Spleen (tissue), 7 donors: ENCODE data around the gene LMF1.

Experiments
- POLR2A ChIP-seq, 3 donors: fragments of 450-650 bp; IDR thresholded peaks; one replicate each; pipeline ENCODE4 v1.5.1; 2017; ENCODE audit warnings: antibody characterized with exemption in 3 of 3, mild to moderate bottlenecking in 1 of 3
- POLR2AphosphoS5 ChIP-seq, 3 donors: sonication (generic); formaldehyde crosslinking; IDR thresholded peaks; one replicate each; pipeline ENCODE4 v1.5.1; 2017; ENCODE audit warnings: antibody characterized with exemption in 3 of 3
- TF ChIP-seq, protein P1 (sequence below), 11 experiments: fragments of 200-600 bp in 7 of 11; fragments of 450-650 bp in 4 of 11; sonication (generic) in 4 of 11; IDR thresholded peaks in 8 of 11; conservative IDR thresholded peaks in 3 of 11; 1 replicate in 7 of 11; 2 replicates in 4 of 11; pipeline versions ENCODE4 v1.4.0 to v1.8.0; 2016 to 2021; ENCODE audit warnings: antibody characterized with exemption in 11 of 11, inconsistent platforms in 4 of 11, mild to moderate bottlenecking in 1 of 11
- donor health status: DM: no; HTN: no; CAD: no; lungs with moderate emphysema.
- donor health status: DM: no; HTN: no; CAD: no.
- donor health status: DM: no; HTN: no; CAD: no.

DNA sequence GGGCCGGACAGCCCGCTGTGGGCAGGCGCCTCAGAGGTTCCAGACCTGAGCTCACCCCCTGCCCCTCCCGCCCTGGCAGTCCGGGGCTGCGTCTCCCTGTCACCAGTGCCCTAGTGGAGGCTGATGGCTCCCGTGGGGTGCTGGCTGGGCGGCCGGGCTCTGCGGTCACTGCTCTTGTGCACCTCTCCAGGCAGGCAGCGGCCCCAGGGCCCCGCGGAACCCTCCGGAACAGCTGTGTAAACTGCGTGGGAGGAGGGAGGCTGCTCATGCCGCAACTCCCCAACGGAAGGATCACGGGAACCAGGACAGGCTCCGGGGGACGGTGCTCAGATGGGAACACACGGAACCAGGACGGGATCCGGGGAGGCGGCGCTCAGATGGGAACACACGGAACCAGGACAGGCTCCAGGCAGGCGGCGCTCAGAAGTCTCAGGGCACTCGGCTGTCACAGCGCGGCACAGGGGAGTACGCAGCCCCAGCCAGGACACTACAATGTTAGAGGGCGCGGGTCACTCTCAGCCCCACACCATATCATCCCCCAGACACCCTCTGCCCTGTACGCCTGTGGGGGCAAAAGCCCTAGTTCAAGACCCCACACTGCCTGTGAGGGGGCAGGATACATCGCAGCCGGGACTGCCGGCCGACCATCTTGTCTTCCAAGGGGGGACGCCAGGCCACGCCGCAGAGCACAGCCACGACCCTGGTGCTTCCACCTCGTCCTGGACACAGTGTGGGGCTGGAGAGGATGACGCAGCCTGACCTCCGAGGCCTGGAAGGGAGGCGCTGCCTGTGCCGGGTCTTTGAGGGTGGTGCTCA is 96.2 kb downstream of the LMF1 start:
- TF ChIP-seq POLR2A (IDR thresholded peaks at IDR 0.05) (no peak), POLR2AphosphoS5 (IDR thresholded peaks at IDR 0.05) (no peak)
- TF ChIP-seq, protein P1, sequence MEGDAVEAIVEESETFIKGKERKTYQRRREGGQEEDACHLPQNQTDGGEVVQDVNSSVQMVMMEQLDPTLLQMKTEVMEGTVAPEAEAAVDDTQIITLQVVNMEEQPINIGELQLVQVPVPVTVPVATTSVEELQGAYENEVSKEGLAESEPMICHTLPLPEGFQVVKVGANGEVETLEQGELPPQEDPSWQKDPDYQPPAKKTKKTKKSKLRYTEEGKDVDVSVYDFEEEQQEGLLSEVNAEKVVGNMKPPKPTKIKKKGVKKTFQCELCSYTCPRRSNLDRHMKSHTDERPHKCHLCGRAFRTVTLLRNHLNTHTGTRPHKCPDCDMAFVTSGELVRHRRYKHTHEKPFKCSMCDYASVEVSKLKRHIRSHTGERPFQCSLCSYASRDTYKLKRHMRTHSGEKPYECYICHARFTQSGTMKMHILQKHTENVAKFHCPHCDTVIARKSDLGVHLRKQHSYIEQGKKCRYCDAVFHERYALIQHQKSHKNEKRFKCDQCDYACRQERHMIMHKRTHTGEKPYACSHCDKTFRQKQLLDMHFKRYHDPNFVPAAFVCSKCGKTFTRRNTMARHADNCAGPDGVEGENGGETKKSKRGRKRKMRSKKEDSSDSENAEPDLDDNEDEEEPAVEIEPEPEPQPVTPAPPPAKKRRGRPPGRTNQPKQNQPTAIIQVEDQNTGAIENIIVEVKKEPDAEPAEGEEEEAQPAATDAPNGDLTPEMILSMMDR (IDR thresholded peaks at IDR 0.05 in 8 of 11, conservative IDR thresholded peaks at IDR 0.05 in 3 of 11) = no peak
